Panc1 (cell line): ENCODE measurements around the gene FMNL3. TPM values are rescaled to one million over a fixed set of nuclear protein-coding genes. Genes with fewer than 3 reads are reported as not detected.

Experiments
- ATAC-seq: fragments of 200-7000 bp; cut with Tn5 transposase; 2 replicates; pipeline ENCODE4 v1.9.1; 2020; ENCODE audit warnings: mild to moderate bottlenecking, moderate library complexity
- BruUV-seq: library from RNA; stranded (reverse); fragments of 400-500 nt; replicated peaks from 2 replicates; lab custom pipeline; 2021; lab: Mats Ljungman, UMichigan
- CTCF ChIA-PET: fragments of 300-600 bp; sonication (Branson Sonifier 250); formaldehyde crosslinking; loops from one replicate; lab custom pipeline; 2022; ENCODE audit warnings: antibody characterized with exemption; lab: Charles Lee
- POLR2A ChIA-PET: fragments of 300-600 bp; sonication (Branson Sonifier 250); formaldehyde crosslinking; loops from one replicate; lab custom pipeline; 2022; ENCODE audit warnings: antibody characterized with exemption; lab: Charles Lee
- DNase-seq: peaks from one replicate; pipeline ENCODE4 v3.0.0-alpha.2; 2010; ENCODE audit warnings: low read depth, low spot score
- H3K27ac ChIP-seq: 2 replicates; pipeline ENCODE4 v1.5.1; 2011; ENCODE audit warnings: mild to moderate bottlenecking, low read length, inconsistent platforms
- H3K27me3 ChIP-seq: fragments of 200-500 bp; sonication (Bioruptor generic); 2 replicates; pipeline ENCODE4 v1.6.0; 2014; ENCODE audit warnings: low read length, inconsistent platforms; ENCODE audit not compliant: control insufficient read depth, insufficient read depth
- H3K36me3 ChIP-seq: fragments of 200-500 bp; sonication (Bioruptor generic); 2 replicates; pipeline ENCODE4 v1.5.1; 2014; ENCODE audit warnings: inconsistent platforms, mild to moderate bottlenecking, low read length, moderate library complexity; ENCODE audit not compliant: control insufficient read depth, insufficient read depth
- H3K4me1 ChIP-seq: 2 replicates; pipeline ENCODE4 v1.5.1; 2011; ENCODE audit warnings: inconsistent platforms, mild to moderate bottlenecking, low read length, moderate library complexity; ENCODE audit not compliant: control insufficient read depth, insufficient read depth
- H3K4me3 ChIP-seq, 2 experiments: 2 replicates each; pipeline ENCODE4 v1.5.1; 2011 to 2012; ENCODE audit warnings: low read depth in 2 of 2, low read length in 2 of 2, mild to moderate bottlenecking in 2 of 2, inconsistent platforms in 1 of 2, moderate library complexity in 1 of 2
- H3K9me3 ChIP-seq: fragments of 200-500 bp; sonication (Bioruptor generic); 2 replicates; pipeline ENCODE4 v1.5.1; 2014; ENCODE audit warnings: low read depth, mild to moderate bottlenecking, inconsistent platforms, low read length, moderate library complexity; ENCODE audit not compliant: control insufficient read depth, insufficient read depth
- POLR2AphosphoS5 ChIP-seq: IDR thresholded peaks from 2 replicates; pipeline ENCODE4 v1.6.1; 2012; ENCODE audit warnings: mild to moderate bottlenecking, low read depth, low read length, moderate library complexity
- SIN3A ChIP-seq: IDR thresholded peaks from 2 replicates; pipeline ENCODE4 v1.6.1; 2012; ENCODE audit warnings: low read depth, mild to moderate bottlenecking, low read length, moderate library complexity, borderline replicate concordance; ENCODE audit not compliant: insufficient read depth
- TCF7L2 ChIP-seq: IDR thresholded peaks from 2 replicates; pipeline ENCODE4 v1.6.1; 2011; ENCODE audit warnings: mild to moderate bottlenecking, low read depth, low read length, inconsistent platforms
- in situ Hi-C: cut with HindIII; loops from 2 replicates; pipeline ENCODE4 v1.10.0; 2016; ENCODE audit warnings: low sequenced_read_pairs, low pct_unique_long_range_greater_than_20kb
- intact Hi-C: fragments of 100-400 bp; cut with micrococcal nuclease; formaldehyde crosslinking; loops from one replicate; pipeline ENCODE4 v1.10.0; 2022; ENCODE audit not compliant: unreplicated experiment
- total RNA-seq: library from RNA; stranded (reverse); gene quantifications from one replicate; pipeline ENCODE4 v1.2.1, GENCODE V29; 2021; ENCODE audit not compliant: unreplicated experiment
- TF ChIP-seq, protein P1 (sequence below), 2 experiments: IDR thresholded peaks; 2 replicates each; pipeline ENCODE4 v1.6.1; 2011 to 2012; ENCODE audit warnings: low read depth in 2 of 2, control low read depth in 1 of 2, low read length in 1 of 2, mild to moderate bottlenecking in 1 of 2, moderate library complexity in 1 of 2; ENCODE audit not compliant: insufficient read depth in 1 of 2
- TF ChIP-seq, protein P2 (sequence below): fragments of 450-650 bp; IDR thresholded peaks from 2 replicates; pipeline ENCODE4 v1.5.1; 2017; ENCODE audit warnings: mild to moderate bottlenecking

The FMNL3 gene
- total RNA-seq, 1 experiment from 2014 or later = 25.7 TPM

DNA sequence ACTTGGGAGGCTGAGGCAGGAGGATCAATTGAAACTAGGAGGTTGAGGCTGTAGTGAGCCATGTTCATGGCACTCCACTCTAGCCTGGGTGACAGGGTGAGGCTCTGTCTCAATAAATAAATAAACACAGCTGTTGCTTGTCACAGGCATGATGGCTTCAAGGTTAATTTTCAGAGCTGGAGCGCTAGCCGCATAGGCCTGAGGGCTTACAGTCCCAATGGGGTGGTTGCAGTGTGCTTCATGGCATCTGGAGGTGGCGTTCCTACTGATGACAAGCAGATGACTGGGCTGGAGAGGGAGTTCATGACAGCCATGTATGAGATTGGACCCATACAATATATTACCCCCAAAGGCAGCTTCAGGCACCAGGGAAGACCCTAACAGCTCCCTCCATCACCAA is 1.6 kb upstream of the FMNL3 start:
- H3K4me1 ChIP-seq = peaks cover 13% of the 10 kb centered on the region
- ATAC-seq (no peak), DNase-seq (no peak)
- BruUV-seq = no TSS peak
- ChIA-PET POLR2A (no interaction called here), CTCF (interaction anchor here (0.9 to 1.3 kb wide), 2 partner anchors 33 to 65 kb away, joined by 3 to 4 read pairs; partner anchors contain the start of gene TMBIM6)
- no peaks in the 10 kb centered on the region for H3K36me3 ChIP-seq
- no peak overlapping the region for H3K27ac ChIP-seq
- in situ Hi-C loops (no loop called here), intact Hi-C loops (no loop called here)
- H3K4me3 ChIP-seq = no peak overlapping the region
- TF ChIP-seq SIN3A (no peak), POLR2AphosphoS5 (no peak), TCF7L2 (no peak)
- TF ChIP-seq, protein P1, sequence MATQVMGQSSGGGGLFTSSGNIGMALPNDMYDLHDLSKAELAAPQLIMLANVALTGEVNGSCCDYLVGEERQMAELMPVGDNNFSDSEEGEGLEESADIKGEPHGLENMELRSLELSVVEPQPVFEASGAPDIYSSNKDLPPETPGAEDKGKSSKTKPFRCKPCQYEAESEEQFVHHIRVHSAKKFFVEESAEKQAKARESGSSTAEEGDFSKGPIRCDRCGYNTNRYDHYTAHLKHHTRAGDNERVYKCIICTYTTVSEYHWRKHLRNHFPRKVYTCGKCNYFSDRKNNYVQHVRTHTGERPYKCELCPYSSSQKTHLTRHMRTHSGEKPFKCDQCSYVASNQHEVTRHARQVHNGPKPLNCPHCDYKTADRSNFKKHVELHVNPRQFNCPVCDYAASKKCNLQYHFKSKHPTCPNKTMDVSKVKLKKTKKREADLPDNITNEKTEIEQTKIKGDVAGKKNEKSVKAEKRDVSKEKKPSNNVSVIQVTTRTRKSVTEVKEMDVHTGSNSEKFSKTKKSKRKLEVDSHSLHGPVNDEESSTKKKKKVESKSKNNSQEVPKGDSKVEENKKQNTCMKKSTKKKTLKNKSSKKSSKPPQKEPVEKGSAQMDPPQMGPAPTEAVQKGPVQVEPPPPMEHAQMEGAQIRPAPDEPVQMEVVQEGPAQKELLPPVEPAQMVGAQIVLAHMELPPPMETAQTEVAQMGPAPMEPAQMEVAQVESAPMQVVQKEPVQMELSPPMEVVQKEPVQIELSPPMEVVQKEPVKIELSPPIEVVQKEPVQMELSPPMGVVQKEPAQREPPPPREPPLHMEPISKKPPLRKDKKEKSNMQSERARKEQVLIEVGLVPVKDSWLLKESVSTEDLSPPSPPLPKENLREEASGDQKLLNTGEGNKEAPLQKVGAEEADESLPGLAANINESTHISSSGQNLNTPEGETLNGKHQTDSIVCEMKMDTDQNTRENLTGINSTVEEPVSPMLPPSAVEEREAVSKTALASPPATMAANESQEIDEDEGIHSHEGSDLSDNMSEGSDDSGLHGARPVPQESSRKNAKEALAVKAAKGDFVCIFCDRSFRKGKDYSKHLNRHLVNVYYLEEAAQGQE (IDR thresholded peaks at IDR 0.05; ENCODE audit: insufficient read depth in 1 of 2, low read depth in 2 of 2, low read length in 1 of 2) = no peak
- TF ChIP-seq, protein P2, sequence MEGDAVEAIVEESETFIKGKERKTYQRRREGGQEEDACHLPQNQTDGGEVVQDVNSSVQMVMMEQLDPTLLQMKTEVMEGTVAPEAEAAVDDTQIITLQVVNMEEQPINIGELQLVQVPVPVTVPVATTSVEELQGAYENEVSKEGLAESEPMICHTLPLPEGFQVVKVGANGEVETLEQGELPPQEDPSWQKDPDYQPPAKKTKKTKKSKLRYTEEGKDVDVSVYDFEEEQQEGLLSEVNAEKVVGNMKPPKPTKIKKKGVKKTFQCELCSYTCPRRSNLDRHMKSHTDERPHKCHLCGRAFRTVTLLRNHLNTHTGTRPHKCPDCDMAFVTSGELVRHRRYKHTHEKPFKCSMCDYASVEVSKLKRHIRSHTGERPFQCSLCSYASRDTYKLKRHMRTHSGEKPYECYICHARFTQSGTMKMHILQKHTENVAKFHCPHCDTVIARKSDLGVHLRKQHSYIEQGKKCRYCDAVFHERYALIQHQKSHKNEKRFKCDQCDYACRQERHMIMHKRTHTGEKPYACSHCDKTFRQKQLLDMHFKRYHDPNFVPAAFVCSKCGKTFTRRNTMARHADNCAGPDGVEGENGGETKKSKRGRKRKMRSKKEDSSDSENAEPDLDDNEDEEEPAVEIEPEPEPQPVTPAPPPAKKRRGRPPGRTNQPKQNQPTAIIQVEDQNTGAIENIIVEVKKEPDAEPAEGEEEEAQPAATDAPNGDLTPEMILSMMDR = no peak
- H3K27me3 ChIP-seq = peaks cover 8% of the 10 kb centered on the region; the same call in 1 of the 2 replicates
- H3K9me3 ChIP-seq = no peaks in the 10 kb centered on the region

DNA sequence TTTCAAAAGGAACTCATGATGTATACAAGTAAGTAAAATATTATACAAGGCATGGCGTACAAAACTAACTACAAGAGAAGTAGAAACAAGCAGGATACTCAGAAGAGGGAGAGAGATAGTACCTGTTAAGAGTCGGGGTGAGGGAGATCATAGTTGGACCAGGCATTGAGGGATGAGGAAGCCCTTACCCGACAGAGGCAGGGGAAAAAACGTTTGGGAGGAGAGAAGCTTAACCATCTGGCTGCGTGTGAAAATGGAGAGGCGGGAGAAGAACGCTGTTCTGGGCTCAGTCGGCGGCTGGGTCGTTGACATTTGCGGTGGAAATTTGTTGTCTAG is 575 bp upstream of the FMNL3 start:
- ATAC-seq (no peak), DNase-seq (no peak)
- CTCF ChIA-PET = interaction anchor here (0.5 to 0.9 kb wide), 3 partner anchors 64 to 162 kb away, joined by 3 to 8 read pairs (median 3); no protein-coding TSS in a partner anchor
- Histone ChIP-seq H3K27ac (no peak overlapping the region), H3K9me3 (no peaks in the 10 kb centered on the region), H3K4me1 (peaks cover 16% of the 10 kb centered on the region), H3K27me3 (peaks cover 8% of the 10 kb centered on the region; the same call in 1 of the 2 replicates), H3K36me3 (no peaks in the 10 kb centered on the region), H3K4me3 (peak overlapping the region in 1 of 2 experiments; percentile 2; a peak in 1 of 4 replicates)
- POLR2A ChIA-PET = interaction anchor here (0.7 kb wide), 1 partner anchor 9 kb away, joined by 3 read pairs; no protein-coding TSS in a partner anchor
- no TSS peak for BruUV-seq
- intact Hi-C loops (loop anchor here (2.0 kb wide), 1 partner anchor 71 kb away; no protein-coding TSS in a partner anchor), in situ Hi-C loops (no loop called here)
- TF ChIP-seq, protein P2 = peak; percentile 29
- TF ChIP-seq POLR2AphosphoS5 = no peak
